ENCODE measurements around the gene LENG9. TPM values are rescaled to one million over a fixed set of nuclear protein-coding genes. Genes with fewer than 3 reads are reported as not detected.
"Not testable (repeated sequence)": the region's sequence is repeated elsewhere in the genome, so short reads cannot be mapped to it uniquely, and the experiment has no call there.

LENG9 gene
- total RNA-seq, 1 donor from 2014 or later = 1.1 TPM

GRCh38 chr19:54481326-54481930, 17.9 kb upstream of the LENG9 start:
- DNase-seq (no peak), ATAC-seq (ENCODE audit: poor library complexity) (peak; percentile 45)
- intact Hi-C loops (cut with DNase I) = no loop called here

- ATAC-seq (ENCODE audit: poor library complexity) (no peak), DNase-seq (no peak)
- intact Hi-C loops (cut with DNase I) = no loop called here
These were observed 16.5 kb upstream of the LENG9 start for GRCh38 chr19:54480051-54480450.

- intact Hi-C loops (cut with DNase I) = no loop called here
- DNase-seq = no peak
- no peak for ATAC-seq (ENCODE audit: poor library complexity)
These were observed 15.2 kb upstream of the LENG9 start for GRCh38 chr19:54478677-54479266.

GRCh38 chr19:54477650-54478049, 14.1 kb upstream of the LENG9 start:
- intact Hi-C loops (cut with DNase I) = no loop called here
- DNase-seq = no peak
- no peak for ATAC-seq (ENCODE audit: poor library complexity)

GRCh38 chr19:54475706-54476105, 12.1 kb upstream of the LENG9 start:
- ATAC-seq (ENCODE audit: poor library complexity) = no peak
- DNase-seq = no peak
- intact Hi-C loops (cut with DNase I) = no loop called here

GRCh38 chr19:54473892-54474372, 10.4 kb upstream of the LENG9 start:
- intact Hi-C loops (cut with DNase I) = no loop called here
- DNase-seq = no peak

GRCh38 chr19:54473071-54473891, 9.7 kb upstream of the LENG9 start, which contains the start of gene CDC42EP5:
Gene CDC42EP5 (minus strand): TSS chr19:54473296. CDS start chr19:54465547, 7,749 bp downstream.
- intact Hi-C loops (cut with DNase I) = no loop called here

More at GRCh38 chr19:54473892-54474372, 10.4 kb upstream of the LENG9 start:
- ATAC-seq (ENCODE audit: poor library complexity) = no peak

GRCh38 chr19:54470991-54471782, 7.6 kb upstream of the LENG9 start:
- DNase-seq (peak; percentile 58), ATAC-seq (ENCODE audit: poor library complexity) (peak; percentile 57)
- intact Hi-C loops (cut with DNase I) = no loop called here

More at GRCh38 chr19:54473071-54473891, 9.7 kb upstream of the LENG9 start, which contains the start of gene CDC42EP5:
- ATAC-seq (ENCODE audit: poor library complexity) (peak; percentile 87), DNase-seq (peak; percentile 85)

- intact Hi-C loops (cut with DNase I) = no loop called here
- no peak for ATAC-seq (ENCODE audit: poor library complexity)
These were observed 6.8 kb upstream of the LENG9 start for GRCh38 chr19:54470276-54470887.

GRCh38 chr19:54469496-54469934, 5.9 kb upstream of the LENG9 start:
- ATAC-seq (ENCODE audit: poor library complexity) = no peak
- intact Hi-C loops (cut with DNase I) = no loop called here
- peak; percentile 83 for DNase-seq

More at GRCh38 chr19:54470276-54470887, 6.8 kb upstream of the LENG9 start:
- no peak for DNase-seq

GRCh38 chr19:54466110-54466480, 2.5 kb upstream of the LENG9 start:
- intact Hi-C loops (cut with DNase I); DNase-seq; ATAC-seq (ENCODE audit: poor library complexity): not testable (repeated sequence)

GRCh38 chr19:54465426-54466109, 2.0 kb upstream of the LENG9 start:
- ATAC-seq (ENCODE audit: poor library complexity) (no peak), DNase-seq (peak; percentile 59)
- intact Hi-C loops (cut with DNase I) = no loop called here

GRCh38 chr19:54464630-54465425, 1.2 kb upstream of the LENG9 start:
- peak; percentile 95 for DNase-seq
- peak; percentile 83 for ATAC-seq (ENCODE audit: poor library complexity)
- intact Hi-C loops (cut with DNase I) = no loop called here

GRCh38 chr19:54464044-54464629, 559 bp upstream of the LENG9 start:
- intact Hi-C loops (cut with DNase I) = no loop called here
- DNase-seq (peak; percentile 87), ATAC-seq (ENCODE audit: poor library complexity) (peak; percentile 48)

- DNase-seq (peak; percentile 88), ATAC-seq (ENCODE audit: poor library complexity) (peak; percentile 41)
- intact Hi-C loops (cut with DNase I) = no loop called here
These were observed 685 bp downstream of the LENG9 start for GRCh38 chr19:54462655-54463530.
